Activated naive CD8-positive, alpha-beta T cell treated with anti-CD3 and anti-CD28 coated beads, Interleukin-2, amount 50 U/mL, for 16 hours (primary cell): Measurements from ENCODE around the gene KRT6B.
"Not testable (repeated sequence)": the region's sequence is repeated elsewhere in the genome, so short reads cannot be mapped to it uniquely, and the experiment has no call there.

Experiments
- DNase-seq: peaks from one replicate; pipeline ENCODE4 v3.0.0-alpha.2; 2020; ENCODE audit warnings: low read depth, low spot score

The KRT6B gene

DNA sequence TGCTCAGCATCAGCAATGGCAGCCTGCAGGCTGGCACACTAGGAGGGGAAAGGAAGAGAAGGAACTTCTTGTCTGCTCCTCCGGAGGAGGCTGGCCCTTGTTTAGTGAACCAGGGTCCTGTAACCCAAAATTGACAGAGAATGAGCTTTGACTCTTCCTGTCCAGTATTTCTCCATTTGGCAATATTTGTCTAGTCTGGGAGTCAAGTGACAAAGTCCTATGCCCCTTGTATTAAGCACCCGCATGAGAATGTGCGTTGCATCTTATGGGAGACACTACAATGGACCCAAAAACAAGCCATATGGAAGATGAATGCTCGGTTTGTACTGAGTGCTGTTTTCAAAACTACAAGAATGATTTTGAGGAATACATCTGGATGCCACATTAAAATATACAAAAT, 17.9 kb upstream of the KRT6B start:
- no peak for DNase-seq

DNA sequence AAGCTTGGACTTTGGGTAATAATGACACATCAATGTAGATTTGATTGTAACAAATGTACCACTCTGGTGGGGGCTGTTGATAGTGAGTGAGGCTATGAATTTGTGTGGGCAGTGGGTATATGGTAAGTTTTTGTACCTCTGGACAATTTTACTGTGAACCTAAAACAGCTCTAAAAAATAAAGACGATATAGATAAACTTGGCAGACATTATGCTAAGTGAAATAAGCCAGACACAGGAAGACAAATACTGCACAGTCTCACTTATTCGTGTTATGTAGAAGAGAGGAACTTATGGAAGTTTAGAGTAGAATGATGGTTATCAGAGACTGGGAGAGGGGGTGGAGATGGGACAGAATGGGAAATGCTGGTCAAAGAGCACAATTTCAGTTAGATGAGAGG, 13.0 kb upstream of the KRT6B start:
- no peak for DNase-seq

DNA sequence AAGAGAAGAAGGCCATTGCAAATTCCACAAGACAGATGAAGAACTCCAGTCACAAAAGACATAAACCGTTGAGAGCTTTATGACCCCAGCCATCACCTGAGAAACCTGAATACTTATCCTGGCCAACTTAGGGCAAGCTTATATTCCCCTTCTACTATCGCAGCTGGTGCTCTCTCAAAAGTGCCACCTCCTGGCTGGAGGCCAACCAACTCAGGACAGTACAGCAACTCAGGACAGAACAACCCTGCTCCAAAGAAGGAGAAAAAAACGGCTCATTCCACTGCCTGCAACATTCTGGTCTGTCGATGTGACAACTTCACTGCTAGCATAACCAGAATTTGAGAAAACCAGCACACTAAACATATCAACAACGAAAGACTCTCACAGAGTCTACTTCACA, 9.7 kb upstream of the KRT6B start:
- no peak for DNase-seq

DNA sequence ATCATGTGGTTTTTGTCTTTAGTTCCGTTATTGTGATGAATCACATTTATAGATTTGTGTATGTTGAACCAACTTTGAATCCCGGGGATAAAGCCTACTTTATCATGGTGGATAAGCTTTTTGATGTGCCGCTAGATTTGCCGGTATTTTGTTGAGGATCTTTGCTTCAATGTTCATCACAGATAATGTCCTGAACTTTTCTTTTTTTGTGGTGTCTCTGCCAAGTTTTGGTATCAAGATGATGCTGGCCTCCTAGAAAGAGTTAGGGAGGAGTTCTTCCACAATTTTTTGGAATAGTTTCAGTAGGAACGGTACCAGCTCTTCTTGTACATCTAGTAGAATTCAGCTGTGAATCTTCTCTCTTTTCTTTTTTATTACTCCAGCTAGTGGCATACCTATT, 6.9 kb upstream of the KRT6B start:
- no peak for DNase-seq

DNA sequence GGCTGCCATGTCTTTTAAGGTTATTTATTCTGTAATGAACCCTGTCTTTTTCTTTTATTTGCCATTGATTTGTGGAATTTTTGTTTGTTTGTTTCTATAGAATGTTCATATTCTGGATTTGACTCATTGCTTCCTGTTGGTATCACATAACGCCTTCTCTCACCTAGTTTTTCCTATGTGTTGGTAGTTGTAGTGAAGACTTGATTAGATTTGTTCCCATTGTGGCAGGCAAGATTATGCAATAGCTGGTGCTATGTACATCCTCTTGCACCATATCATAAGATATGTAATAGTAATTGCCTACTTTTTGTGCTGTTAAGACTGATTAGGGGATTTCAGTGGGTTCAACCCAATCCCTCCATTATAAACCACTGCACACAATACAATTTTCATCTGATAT, 3.9 kb upstream of the KRT6B start:
- DNase-seq = no peak

DNA sequence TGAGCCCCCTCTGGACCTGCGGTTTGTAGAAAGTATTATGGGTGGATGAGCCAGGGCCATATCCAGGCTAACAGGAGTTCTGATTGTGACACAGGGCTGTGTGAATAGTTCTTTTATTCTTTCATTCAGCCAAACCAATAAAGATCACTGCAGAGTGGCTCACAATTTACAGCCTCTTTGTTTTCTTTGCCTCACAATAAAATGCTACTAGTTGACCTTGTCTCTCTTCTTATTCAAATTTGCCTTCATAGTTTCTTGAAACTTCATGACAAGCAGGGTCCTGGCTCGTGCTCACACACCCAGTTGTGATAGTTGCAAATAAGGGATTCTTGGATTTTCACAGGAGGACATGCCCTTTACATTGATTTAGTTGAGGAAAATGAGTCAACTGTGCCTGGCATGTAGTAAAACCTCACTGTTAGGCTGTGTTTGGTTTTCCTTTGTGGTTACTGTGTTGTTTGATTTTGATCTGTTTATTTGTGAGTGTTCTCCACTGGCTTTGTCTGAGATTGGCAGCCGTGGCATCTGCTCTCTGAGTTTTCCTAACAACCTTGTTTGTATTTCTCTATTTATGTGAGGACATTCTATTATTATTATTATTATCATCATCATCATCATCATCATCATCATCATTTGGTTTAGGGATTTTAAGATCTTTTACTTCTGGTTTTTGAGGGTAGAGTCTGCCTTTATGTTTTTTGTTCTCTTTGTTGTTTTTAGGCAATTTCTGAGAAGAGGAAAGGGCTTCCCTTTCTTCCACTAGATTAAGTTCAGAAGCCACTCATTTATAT, 2.7 kb upstream of the KRT6B start:
- DNase-seq = no peak

DNA sequence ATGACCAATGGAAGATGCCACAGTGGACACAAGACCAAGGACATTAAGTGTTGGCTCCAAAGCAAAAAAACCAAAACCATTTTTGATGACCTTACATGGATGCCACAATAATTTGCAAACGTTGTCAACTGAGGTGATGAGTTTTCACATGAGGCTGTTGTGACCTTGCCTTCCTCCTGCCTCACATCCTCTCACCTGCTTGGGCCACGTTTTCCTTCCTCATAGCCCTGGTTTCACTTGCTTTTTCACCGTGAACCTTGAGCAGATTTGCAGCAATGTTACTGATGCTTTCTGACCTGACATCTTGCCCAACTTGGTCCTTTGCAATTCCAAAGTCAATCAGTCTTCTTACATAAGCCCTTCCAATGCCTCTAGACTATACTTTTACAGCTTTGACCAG, 3.7 kb downstream of the KRT6B start:
- no peak for DNase-seq

DNA sequence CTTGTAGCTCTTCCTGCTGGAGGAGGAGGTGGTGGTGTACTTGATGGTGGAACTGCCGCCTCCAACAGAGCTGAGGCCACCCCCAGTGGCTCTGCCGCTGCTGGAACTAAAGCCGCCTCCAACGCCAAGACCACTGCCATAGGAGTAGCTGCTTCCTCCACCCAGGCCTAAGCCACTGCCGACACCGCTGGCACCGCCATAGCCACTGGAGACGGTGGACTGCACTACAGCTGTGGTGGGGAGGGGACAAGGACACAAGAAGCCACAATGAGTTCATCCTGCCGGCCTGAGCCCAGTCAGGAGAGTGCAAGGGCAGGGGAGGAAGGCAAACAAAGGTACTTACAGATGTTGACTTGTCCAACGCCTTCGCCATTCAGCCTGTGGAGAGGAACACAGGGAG, 4.8 kb downstream of the KRT6B start:
- not testable (repeated sequence) for DNase-seq

DNA sequence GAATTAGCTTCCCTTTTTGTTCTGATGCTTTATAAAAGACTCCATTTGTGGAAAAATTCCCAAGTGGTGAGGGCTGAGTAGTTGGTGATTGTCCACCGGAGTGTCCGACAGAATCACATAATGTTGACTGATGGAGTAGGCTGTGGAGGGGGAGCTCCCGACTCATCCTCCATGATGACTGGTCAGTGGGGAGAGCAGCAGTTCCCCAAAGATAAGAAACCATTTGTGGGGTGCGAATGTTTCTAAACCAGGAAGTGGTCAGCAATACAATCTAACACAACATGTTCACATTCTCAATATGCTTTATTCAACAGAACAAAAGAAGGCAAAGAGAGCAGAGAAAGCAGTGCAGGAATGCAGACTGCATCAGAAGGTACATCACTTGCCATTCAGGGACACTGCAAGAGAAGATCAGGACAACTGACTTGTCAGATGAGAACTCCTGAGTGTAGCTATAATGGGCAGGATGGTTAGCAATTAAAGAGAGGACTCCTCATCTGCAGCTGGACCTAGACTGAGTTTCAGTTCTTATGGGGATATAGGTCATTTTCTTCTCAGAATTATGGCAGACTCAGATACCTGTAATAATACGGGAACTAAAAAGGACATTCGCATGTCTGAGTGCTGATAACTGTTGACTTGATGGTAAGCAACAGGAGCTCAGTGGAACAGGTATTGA, 5.4 kb downstream of the KRT6B start:
- no peak for DNase-seq

DNA sequence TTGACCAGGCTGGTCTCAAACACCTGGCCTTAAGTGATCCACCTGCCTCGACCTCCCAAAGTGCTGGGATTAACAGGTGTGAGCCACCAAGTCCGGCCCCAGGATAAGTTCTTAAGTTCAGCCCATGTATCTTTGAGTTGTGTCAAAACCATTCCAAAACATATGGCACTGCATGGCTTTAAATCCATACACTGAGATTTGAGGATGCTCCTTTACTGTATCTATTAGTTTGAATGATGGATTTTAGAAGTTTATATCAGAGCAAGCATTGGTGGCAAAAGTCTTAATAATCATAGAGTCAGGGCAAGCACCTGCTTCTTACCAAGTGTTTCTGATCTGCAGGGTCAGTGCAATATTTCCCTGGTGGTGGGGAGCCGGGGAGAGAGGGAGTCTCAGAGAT, 6.1 kb downstream of the KRT6B start:
- no peak for DNase-seq

DNA sequence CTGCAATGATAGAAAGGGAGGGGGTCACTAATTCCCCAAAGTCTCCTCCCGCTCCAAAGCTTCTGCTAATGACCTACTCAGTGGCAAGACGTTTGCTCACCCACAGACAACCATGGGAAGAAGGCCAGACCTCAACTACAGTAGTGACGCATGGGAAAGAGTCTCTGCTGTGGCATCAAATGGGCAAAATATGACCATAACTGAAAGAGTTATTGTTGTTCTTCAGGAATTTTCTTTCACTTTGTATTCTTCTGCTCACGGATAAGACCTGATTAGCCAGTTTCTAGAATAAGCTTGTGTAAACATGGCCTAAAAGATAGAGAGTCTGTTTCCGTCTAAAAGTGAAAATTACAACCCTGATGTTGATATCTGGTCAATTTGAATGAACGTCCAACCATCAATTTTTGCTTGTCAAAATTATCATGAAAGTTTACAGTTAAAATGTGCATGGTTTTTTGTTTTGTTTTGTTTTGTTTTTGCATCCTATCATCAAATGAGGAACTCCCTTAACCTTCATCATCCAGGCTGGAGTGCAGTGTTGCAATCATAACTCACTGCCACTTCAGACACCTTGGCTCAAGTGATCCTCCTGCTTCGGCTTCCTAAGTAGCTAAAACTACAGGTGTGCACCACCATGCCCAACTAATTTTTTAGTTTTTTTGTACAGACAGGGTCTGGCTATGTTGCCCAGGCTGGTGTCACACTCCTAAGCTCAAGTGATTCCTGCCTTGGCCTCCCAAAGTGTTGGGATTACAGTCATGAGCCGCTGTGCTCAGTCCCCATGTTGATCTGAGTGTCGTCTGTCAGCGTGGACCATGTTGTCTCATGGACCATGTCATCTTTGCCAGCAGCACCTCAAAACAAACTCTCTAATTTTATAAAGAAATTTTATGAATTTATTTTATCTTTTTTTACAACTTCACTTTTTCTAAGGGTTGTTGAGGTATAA, 7.0 kb downstream of the KRT6B start:
- no peak for DNase-seq

DNA sequence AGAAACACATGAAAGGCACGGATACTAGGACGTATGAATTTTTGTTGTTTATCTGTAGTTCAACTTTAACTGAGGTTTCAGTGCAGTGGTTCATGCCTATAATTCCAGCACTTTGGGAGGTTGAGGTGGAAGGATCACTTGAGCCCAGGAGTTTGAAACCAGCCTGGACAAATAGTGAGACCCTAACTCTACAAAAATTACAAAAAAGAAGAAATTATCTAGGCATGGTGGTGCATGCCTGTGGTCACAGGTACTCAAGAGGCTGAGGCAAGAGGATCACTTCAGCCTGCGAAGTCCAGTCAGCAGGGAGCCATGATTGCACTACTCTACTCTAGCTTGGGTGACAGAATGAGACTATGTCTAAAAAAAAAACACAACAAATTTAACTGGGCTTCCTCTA, 8.0 kb downstream of the KRT6B start:
- no peak for DNase-seq

DNA sequence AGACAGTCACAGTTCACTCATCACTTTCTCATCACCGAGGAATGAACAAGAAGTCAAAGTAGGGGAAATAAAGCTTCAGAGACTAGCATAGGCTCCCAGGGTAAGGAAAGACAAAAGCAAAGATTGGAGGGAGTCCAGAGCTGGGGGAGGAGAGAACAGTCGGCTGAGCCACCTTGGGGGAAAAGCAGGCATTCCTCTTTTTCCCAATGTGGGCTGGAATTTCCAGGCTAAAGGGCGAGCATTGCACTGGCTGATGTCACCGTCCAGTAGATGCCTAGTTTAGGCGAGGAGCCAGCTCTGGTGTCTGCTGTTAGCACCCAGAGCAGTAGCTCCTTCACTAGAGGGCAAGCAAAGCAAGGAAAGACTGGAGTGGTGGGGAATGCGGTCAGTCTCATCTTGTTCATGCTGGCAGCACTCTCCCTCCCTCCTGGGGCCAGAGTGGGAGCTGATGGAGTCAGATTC, 9.3 kb downstream of the KRT6B start:
- no peak for DNase-seq

DNA sequence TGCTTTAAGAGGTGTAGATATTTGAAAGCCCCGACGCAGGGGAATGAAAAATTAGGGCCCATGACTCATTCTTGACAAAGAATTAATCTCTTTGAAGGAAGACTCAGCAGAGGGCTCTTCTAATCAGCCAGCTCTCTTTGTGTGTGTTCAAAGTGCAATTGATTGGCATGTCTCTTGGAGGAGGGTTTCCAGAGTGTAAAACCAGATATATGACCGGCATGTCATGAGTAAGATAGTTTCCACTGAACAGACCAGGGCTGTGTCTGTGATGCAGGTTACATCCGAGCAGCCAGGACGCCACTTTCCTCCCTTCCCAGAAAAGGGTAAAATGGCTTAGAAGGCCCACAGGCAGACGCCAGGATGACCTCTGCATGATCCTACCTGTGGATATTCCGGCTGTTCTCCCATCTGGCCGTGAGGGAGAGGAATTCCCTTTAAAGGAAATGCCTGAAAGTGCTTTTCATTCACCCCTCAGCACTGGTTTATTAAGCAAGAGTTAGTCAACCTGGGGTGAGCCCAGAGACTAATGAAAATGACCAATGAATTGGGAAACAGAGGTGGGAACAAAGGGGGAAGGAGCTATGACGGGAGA, 10.5 kb downstream of the KRT6B start:
- DNase-seq = no peak

DNA sequence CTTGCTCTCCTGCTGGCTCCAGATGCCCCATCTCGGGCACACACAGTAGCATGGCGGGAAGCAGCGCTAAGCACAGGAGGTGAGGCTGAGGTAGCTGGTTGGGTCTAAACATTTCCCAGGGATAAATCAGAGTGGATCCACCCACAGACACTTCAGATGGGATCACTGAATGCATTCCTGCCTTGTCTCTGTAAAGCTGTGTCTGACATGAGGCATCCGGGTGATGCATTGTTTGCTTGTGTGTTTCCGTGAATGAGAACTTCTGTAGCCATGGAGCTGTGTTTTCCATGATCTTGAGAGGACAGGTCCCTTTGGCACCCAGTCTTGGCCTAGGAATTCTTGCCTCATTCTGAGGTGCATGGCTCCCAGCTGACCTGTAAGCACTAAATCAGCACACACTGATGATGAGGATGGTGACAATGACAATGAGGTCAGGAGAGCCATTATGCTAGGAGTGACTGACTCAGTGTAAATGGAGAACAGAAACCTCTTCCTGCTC, 11.1 kb downstream of the KRT6B start:
- DNase-seq = no peak

DNA sequence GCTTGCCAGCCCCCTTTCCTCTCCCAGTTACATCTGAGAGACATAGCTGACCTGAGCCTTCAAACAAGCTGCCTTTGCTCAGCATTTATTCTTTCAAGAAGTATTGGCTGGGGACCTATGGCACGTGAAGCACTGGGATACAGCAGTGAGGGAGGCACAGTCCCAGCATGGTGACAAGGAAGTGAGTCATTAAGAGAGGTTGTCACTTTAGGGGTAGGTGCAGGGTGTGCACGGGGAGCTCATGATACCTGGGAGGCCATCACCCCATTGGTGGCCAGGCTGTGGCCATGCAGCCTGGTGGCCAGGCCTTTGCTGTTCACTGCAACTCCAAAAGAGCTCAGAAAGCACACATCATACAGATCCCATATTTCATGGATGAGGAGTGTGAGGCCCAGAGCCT, 12.1 kb downstream of the KRT6B start:
- DNase-seq = no peak

DNA sequence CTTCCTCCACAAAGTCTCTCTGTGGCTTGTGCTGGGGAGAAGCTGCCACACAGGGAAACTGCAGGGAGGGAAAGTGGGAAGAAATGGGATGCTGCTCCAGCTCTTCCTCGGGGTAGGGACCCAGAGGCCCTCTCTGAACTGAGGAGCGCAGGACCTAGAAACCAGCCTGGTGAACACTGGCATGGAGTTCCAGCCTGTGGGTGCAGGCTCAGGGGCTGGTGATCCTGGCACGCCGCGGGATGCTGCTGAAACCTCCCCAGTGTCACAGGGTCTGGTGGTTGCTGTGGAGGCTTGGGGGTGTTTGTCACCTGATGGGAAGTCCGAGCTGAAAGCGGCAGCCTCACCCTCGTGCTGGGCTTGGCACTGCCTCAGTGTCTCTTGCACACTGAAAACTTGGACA, 12.5 kb downstream of the KRT6B start:
- DNase-seq = no peak

DNA sequence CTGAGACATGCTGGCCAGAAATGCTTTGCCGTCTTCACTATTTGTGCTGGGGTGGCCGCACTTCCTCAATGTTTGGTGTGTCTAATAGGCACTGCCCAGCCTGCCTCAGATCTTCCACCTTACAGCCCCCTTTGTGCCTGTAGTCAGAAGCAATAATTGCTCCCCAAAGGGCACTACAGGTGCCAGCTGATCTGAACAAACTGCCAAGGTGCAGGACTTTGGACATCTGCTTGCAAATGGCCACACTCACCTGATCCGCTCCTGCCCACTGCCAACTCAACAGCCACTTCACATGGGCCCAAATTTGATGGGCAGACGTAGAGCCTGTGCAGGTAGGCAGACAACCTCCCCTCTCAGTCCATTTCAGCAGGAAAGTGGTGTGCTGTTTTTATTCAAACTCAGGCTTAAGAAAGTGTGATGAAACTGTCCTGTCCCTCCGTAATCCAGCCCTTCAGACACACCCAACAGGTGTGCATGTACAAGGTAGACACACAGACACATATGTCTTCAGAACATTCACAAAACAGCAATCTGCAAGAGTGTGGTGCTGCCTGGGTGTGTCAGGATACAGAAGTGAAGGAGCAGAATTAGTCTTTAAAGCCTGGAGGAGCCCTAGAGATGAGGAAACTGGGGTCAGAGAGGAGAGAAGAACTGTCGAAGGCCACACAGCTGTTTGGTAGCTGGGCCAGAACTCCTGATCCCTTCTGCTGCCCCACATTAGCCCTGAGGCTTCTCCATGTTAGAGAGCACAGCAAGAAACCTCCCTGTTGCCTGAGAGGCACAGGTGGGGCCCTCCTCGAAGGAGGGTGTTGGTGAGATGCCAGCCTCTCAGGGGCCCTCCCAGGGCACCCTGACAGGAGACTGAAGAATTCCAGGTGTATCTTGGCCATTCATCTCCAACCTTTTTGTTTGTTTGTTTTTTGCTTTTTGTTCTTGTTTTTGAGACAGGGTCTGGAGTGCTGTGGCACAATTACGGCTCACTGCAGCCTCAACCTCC, 13.3 kb downstream of the KRT6B start:
- no peak for DNase-seq

DNA sequence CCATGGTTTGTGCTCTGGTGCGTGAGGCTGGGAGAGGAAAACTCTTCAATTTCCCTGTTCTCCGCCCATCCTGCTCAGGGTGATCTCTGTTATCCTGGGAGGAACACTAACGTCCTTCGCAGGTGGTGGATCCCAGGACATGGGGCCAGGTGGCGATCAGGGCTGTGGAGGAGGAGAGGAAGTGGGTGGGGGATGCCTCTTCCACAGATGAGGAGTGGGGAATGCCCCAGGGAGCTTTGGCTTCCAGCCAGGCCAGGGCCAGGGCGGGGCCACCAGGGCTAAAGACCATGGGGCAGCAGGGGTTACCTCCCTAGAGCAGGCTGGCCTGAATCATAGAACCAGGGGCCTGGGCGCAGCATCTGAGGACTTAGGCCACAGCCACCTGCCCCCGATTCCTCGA, 14.4 kb downstream of the KRT6B start:
- DNase-seq = no peak

DNA sequence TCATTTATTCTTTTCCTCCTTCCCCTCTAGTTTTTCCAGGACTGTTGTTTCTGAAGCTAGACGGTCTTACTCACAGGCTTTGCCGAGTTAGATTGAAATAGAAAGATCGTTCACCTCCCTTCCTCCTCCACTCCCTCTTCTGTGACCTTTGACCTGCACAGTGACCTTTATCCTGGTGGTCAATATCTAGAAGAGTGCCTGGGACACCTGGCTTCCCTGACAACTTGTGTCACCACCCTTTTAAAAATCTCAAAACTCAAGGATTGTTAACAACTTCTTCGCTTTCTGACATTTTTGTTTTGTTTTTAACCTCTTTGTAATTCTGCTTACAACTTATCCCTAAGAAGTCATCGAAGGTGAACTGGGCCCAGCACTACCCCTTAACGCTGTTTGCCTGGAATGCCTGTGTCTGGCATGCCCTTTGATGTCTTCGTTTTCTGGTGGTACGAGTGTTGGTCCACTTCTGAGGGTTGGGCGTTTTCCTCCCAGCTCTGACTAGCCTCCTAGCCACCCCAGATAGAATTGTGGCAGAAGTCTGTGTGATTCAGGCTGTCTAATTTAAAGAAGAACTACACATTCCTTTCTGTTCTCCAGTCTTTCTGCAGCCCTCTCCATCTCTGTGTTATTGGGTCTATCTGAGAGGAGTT, 15.0 kb downstream of the KRT6B start:
- DNase-seq = no peak
